NCI-H526 treated with DMSO at 0.1 percent for 48 hours (cell line): ENCODE data around the gene CD276.
"Not testable (repeated sequence)": the region's sequence is repeated elsewhere in the genome, so short reads cannot be mapped to it uniquely, and the experiment has no call there.

Experiments
- DNase-seq: peaks from one replicate; lab custom pipeline; 2025; lab: John Stamatoyannopoulos, UW

Gene CD276

GRCh38 chr15:73709686-73710085 lies 25.5 kb downstream of the CD276 start:
- DNase-seq, result no peak

- no peak for DNase-seq
Observed at GRCh38 chr15:73710321-73710720, 26.1 kb downstream of the CD276 start.

- DNase-seq, result no peak
Observed at GRCh38 chr15:73711526-73711925, 27.3 kb downstream of the CD276 start.

- no peak for DNase-seq
Observed at GRCh38 chr15:73712107-73712506, 27.9 kb downstream of the CD276 start.

- no peak for DNase-seq
Observed at GRCh38 chr15:73714695-73715301, 30.6 kb downstream of the CD276 start.

- no peak for DNase-seq
Observed at GRCh38 chr15:73715417-73715816, 31.2 kb downstream of the CD276 start.

- DNase-seq, result no peak
Observed at GRCh38 chr15:73716417-73716816, 32.2 kb downstream of the CD276 start.

GRCh38 chr15:73717206-73717605 lies 33.0 kb downstream of the CD276 start:
- no peak for DNase-seq

GRCh38 chr15:73717802-73718201 lies 33.6 kb downstream of the CD276 start:
- DNase-seq, result no peak

GRCh38 chr15:73718694-73719093 lies 34.5 kb downstream of the CD276 start:
- no peak for DNase-seq

GRCh38 chr15:73722425-73722824 lies 38.2 kb downstream of the CD276 start:
- DNase-seq, result no peak

- DNase-seq, result no peak
Observed at GRCh38 chr15:73723191-73723590, 39.0 kb downstream of the CD276 start.

GRCh38 chr15:73724212-73724611 lies 40.0 kb downstream of the CD276 start:
- DNase-seq, result no peak

- DNase-seq, result no peak
Observed at GRCh38 chr15:73727330-73727976, 43.3 kb downstream of the CD276 start.

GRCh38 chr15:73732051-73732450 lies 47.9 kb downstream of the CD276 start:
- not testable (repeated sequence) for DNase-seq

GRCh38 chr15:73732930-73733329 lies 48.7 kb downstream of the CD276 start:
- no peak for DNase-seq

- DNase-seq, result no peak
Observed at GRCh38 chr15:73737535-73737934, 53.4 kb downstream of the CD276 start.

GRCh38 chr15:73740152-73741048 lies 56.2 kb downstream of the CD276 start:
- DNase-seq, result no peak

- DNase-seq, result no peak
Observed at GRCh38 chr15:73741321-73741836, 57.2 kb downstream of the CD276 start.

GRCh38 chr15:73744293-73744692 lies 60.1 kb downstream of the CD276 start:
- no peak for DNase-seq

- no peak for DNase-seq
Observed at GRCh38 chr15:73745073-73745472, 60.9 kb downstream of the CD276 start.

GRCh38 chr15:73746261-73746660 lies 62.1 kb downstream of the CD276 start:
- no peak for DNase-seq

- no peak for DNase-seq
Observed at GRCh38 chr15:73746883-73747282, 62.7 kb downstream of the CD276 start.
